HepG2 (cell line): Measurements from ENCODE around the gene FAM53B. TPM values are rescaled to one million over a fixed set of nuclear protein-coding genes. Genes with fewer than 3 reads are reported as not detected.

Source experiments
- ATAC-seq: fragments of 200-7000 bp; cut with Tn5 transposase; 3 replicates; pipeline ENCODE4 v1.9.1; 2020; ENCODE audit warnings: mild to moderate bottlenecking, moderate library complexity
- BruUV-seq: library from RNA; stranded (reverse); fragments of 400-500 nt; replicated peaks from 2 replicates; lab custom pipeline; 2021; lab: Mats Ljungman, UMichigan
- CTCF ChIA-PET: fragments of 300-600 bp; formaldehyde crosslinking; extraction: SDS; loops from one replicate; lab custom pipeline; 2021; ENCODE audit warnings: low total read pairs, inconsistent platforms, low intra/inter-chr PET ratio; lab: Yijun Ruan, JAX
- POLR2A ChIA-PET: fragments of 350-600 bp; sonication (Branson Sonifier 250); formaldehyde crosslinking; loops from one replicate; lab custom pipeline; 2020; ENCODE audit warnings: antibody characterized with exemption, inconsistent platforms; lab: Yijun Ruan, JAX
- DNase-seq: peaks from one replicate; pipeline ENCODE4 v3.0.0-alpha.2; 2015; ENCODE audit warnings: low spot score
- FAIRE-seq: peaks from 3 replicates; lab custom pipeline; 2011; peaks lifted over from hg19 to GRCh38; lab: Jason Lieb, UNC
- H2AFZ ChIP-seq: one replicate; pipeline ENCODE4 v1.6.1; 2011; ENCODE audit warnings: low read length, inconsistent platforms
- H3K27ac ChIP-seq: fragments of 300-600 bp; 3 replicates; pipeline ENCODE4 v1.8.0; 2011; ENCODE audit warnings: mixed run types, mild to moderate bottlenecking, mixed read lengths, low read length, inconsistent platforms; ENCODE audit not compliant: insufficient read depth; ENCODE audit errors: extremely low read length
- H3K27me3 ChIP-seq, 2 experiments: fragments of 200-600 bp in 1 of 2; 2 replicates in 1 of 2; 3 replicates in 1 of 2; pipeline versions ENCODE4 v1.6.0 to v1.8.0; 2011; ENCODE audit warnings: low read length in 2 of 2, mild to moderate bottlenecking in 2 of 2, moderate library complexity in 2 of 2, inconsistent platforms in 1 of 2; ENCODE audit not compliant: insufficient read depth in 2 of 2, control insufficient read depth in 1 of 2
- H3K36me3 ChIP-seq, 2 experiments: fragments of 200-600 bp in 1 of 2; replicated peaks in 1 of 2; 2 replicates in 1 of 2; 3 replicates in 1 of 2; pipeline versions ENCODE4 v1.5.1 to v1.8.0; 2011; ENCODE audit warnings: low read length in 2 of 2, inconsistent platforms in 1 of 2; ENCODE audit not compliant: insufficient read depth in 2 of 2, control insufficient read depth in 1 of 2
- H3K4me1 ChIP-seq: 2 replicates; pipeline ENCODE4 v1.5.1; 2012; ENCODE audit warnings: low read length, inconsistent platforms; ENCODE audit not compliant: insufficient read depth
- H3K4me2 ChIP-seq: 2 replicates; pipeline ENCODE4 v1.6.0; 2011; ENCODE audit warnings: low read depth, low read length, inconsistent platforms
- H3K4me3 ChIP-seq, 3 experiments: fragments of 200-600 bp in 1 of 3; sonication (generic), shearing (Covaris generic) in 1 of 3; replicated peaks in 1 of 3; 2 replicates each; pipeline ENCODE4 v1.5.1; 2011 to 2016; ENCODE audit warnings: low read length in 3 of 3, inconsistent platforms in 2 of 3, low read depth in 2 of 3, mild to moderate bottlenecking in 2 of 3, control low read depth in 1 of 3, mixed read lengths in 1 of 3; ENCODE audit not compliant: insufficient read depth in 1 of 3
- H3K79me2 ChIP-seq: one replicate; pipeline ENCODE4 v1.6.1; 2011; ENCODE audit warnings: low read length, inconsistent platforms; ENCODE audit not compliant: insufficient read depth
- H3K9ac ChIP-seq: 2 replicates; pipeline ENCODE4 v1.6.0; 2011; ENCODE audit warnings: mild to moderate bottlenecking, low read depth, low read length, inconsistent platforms; ENCODE audit not compliant: insufficient read depth
- H3K9me3 ChIP-seq: 2 replicates; pipeline ENCODE4 v1.5.1; 2012; ENCODE audit warnings: mild to moderate bottlenecking, low read length
- H4K20me1 ChIP-seq: 2 replicates; pipeline ENCODE4 v1.6.0; 2011; ENCODE audit warnings: inconsistent platforms, mild to moderate bottlenecking, low read length, moderate library complexity; ENCODE audit not compliant: insufficient read depth
- CBX5 ChIP-seq: sonication (generic); formaldehyde crosslinking; IDR thresholded peaks from 2 replicates; pipeline ENCODE4 v1.4.0; 2020; ENCODE audit warnings: missing genetic modification reagents, borderline replicate concordance
- FOXC1 ChIP-seq: sonication (generic); formaldehyde crosslinking; IDR thresholded peaks from 2 replicates; pipeline ENCODE4 v1.8.0; 2022; ENCODE audit warnings: mild to moderate bottlenecking, missing genetic modification reagents, borderline replicate concordance
- GATA4 ChIP-seq: sonication (generic); IDR thresholded peaks from 2 replicates; pipeline ENCODE4 v1.6.1; 2016; ENCODE audit warnings: antibody characterized with exemption, low read depth, borderline replicate concordance
- MEIS2 ChIP-seq: sonication (generic); formaldehyde crosslinking; IDR thresholded peaks from 2 replicates; pipeline ENCODE4 v1.9.0; 2021; ENCODE audit warnings: mild to moderate bottlenecking, missing genetic modification reagents
- MIER3 ChIP-seq: IDR thresholded peaks from 2 replicates; pipeline ENCODE4 v1.6.1; 2016; ENCODE audit warnings: missing compliant biosample characterization, borderline replicate concordance
- MXD4 ChIP-seq: IDR thresholded peaks from 2 replicates; pipeline ENCODE4 v1.6.1; 2016; ENCODE audit warnings: mild to moderate bottlenecking, missing biosample characterization, missing genetic modification reagents
- MYC ChIP-seq: sonication (generic); formaldehyde crosslinking; IDR thresholded peaks from 2 replicates; pipeline ENCODE4 v1.9.0; 2021; ENCODE audit warnings: missing genetic modification reagents, borderline replicate concordance
- PAX8 ChIP-seq: sonication (generic); formaldehyde crosslinking; IDR thresholded peaks from 2 replicates; pipeline ENCODE4 v1.8.0; 2022; ENCODE audit warnings: mild to moderate bottlenecking, missing genetic modification reagents, borderline replicate concordance
- REL ChIP-seq: sonication (generic); formaldehyde crosslinking; conservative IDR thresholded peaks from 2 replicates; pipeline ENCODE4 v1.8.0; 2022; ENCODE audit warnings: mild to moderate bottlenecking, missing genetic modification reagents, moderate library complexity
- ZBTB3 ChIP-seq: sonication (generic); formaldehyde crosslinking; IDR thresholded peaks from 2 replicates; pipeline ENCODE4 v1.4.0; 2020; ENCODE audit warnings: low read depth, mild to moderate bottlenecking, moderate library complexity, missing genetic modification reagents, borderline replicate concordance
- ZFP36L2 ChIP-seq: sonication (generic); formaldehyde crosslinking; IDR thresholded peaks from 2 replicates; pipeline ENCODE4 v1.4.0; 2020; ENCODE audit warnings: missing genetic modification reagents
- ZNF124 ChIP-seq: sonication (generic); formaldehyde crosslinking; IDR thresholded peaks from 2 replicates; pipeline ENCODE4 v1.4.0; 2020; ENCODE audit warnings: missing genetic modification reagents
- ZNF230 ChIP-seq: sonication (generic); formaldehyde crosslinking; IDR thresholded peaks from 2 replicates; pipeline ENCODE4 v1.4.0; 2020; ENCODE audit warnings: mild to moderate bottlenecking, missing genetic modification reagents
- ZNF256 ChIP-seq: sonication (generic); formaldehyde crosslinking; conservative IDR thresholded peaks from 2 replicates; pipeline ENCODE4 v1.4.0; 2020; ENCODE audit warnings: missing genetic modification reagents
- ZNF879 ChIP-seq: sonication (generic); formaldehyde crosslinking; IDR thresholded peaks from 2 replicates; pipeline ENCODE4 v1.8.1; 2023; ENCODE audit warnings: missing genetic modification reagents
- ZSCAN20 ChIP-seq: sonication (generic); formaldehyde crosslinking; IDR thresholded peaks from 2 replicates; pipeline ENCODE4 v1.4.0; 2020; ENCODE audit warnings: missing genetic modification reagents, mild to moderate bottlenecking, borderline replicate concordance
- WGBS: methylation state at CpG from one replicate; pipeline ENCODE4 v1.1.6; 2017; ENCODE audit warnings: low lambda C conversion rate; 5-methylcytosine and 5-hydroxymethylcytosine counted together
- in situ Hi-C: cut with HindIII; loops from 2 replicates; pipeline ENCODE4 v1.10.0; 2017; ENCODE audit warnings: low pct_unique_long_range_greater_than_20kb; ENCODE audit not compliant: extremely low pct_ligation_motif_present
- intact Hi-C: fragments of 100-400 bp; cut with micrococcal nuclease; formaldehyde crosslinking; loops from one replicate; pipeline ENCODE4 v1.10.0; 2022; ENCODE audit not compliant: unreplicated experiment
- polyA plus RNA-seq, 8 experiments: library from polyadenylated mRNA; depleted of rRNA in 3 of 8; stranded (reverse) in 7 of 8; unstranded in 1 of 8; fragments of >200 nt; fragmentation: Illumina TruSeq in 4 of 8; extraction: Trizol in 4 of 8; gene quantifications; 2 replicates each; pipeline versions ENCODE4 v1.2.1 to v1.2.3, GENCODE V29; 2011 to 2016; ENCODE audit warnings: low read depth in 4 of 8, missing spikeins in 1 of 8, mixed read lengths in 1 of 8; ENCODE audit not compliant: insufficient read depth in 1 of 8
- total RNA-seq, 5 experiments: library from RNA; depleted of rRNA; stranded (reverse); fragments of >200 nt; fragmentation: Illumina TruSeq; extraction: Trizol; gene quantifications; 2 replicates each; pipeline ENCODE4 v1.2.3, GENCODE V29; 2016; ENCODE audit warnings: low read depth in 1 of 5
- TF ChIP-seq, protein P1 (sequence below): sonication (generic); formaldehyde crosslinking; IDR thresholded peaks from 2 replicates; pipeline ENCODE4 v1.4.0; 2020; ENCODE audit warnings: missing genetic modification reagents
- TF ChIP-seq, protein P2 (sequence below): sonication (generic); formaldehyde crosslinking; conservative IDR thresholded peaks from 2 replicates; pipeline ENCODE4 v1.4.0; 2020; ENCODE audit warnings: missing genetic modification reagents
- TF ChIP-seq, protein P3 (sequence below): sonication (generic); formaldehyde crosslinking; IDR thresholded peaks from 2 replicates; pipeline ENCODE4 v1.9.0; 2021; ENCODE audit warnings: missing genetic modification reagents, borderline replicate concordance

Gene FAM53B
- total and polyA plus RNA-seq, 2 of the 13 experiments (the other 11 are each of a cell fraction or from before 2014, with no cell fraction given), result 6.4 to 19.3 TPM

GRCh38 chr10:124717041-124717757, 27.0 kb downstream of the FAM53B start (continued):
- no peak for TF ChIP-seq ZNF256 (CRISPR knock-in tag)

DNA sequence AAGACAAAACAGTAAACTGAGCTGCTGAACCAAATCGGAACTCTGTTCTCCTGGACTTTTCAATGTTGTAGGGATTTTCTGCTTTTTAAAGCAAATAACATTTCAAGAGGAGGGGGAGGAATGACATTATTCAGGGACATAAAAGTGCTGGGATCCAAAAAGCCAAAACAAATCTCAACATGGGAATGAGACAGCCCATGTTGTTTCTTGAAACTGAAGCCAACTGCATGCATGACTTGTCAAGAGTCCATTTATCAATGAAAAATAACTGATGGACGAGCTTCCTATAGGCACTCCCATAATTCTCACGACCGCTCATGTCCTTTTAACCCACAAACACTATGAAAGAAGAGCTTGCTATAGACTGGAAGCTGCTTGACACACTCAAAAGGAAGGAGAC, 27.8 kb downstream of the FAM53B start:
- Histone ChIP-seq H3K4me1 (peaks cover 71% of the 10 kb centered on the region), H3K27me3 (no peaks in the 10 kb centered on the region), H3K79me2 (peaks cover 30% of the 10 kb centered on the region), H3K36me3 (no peaks in the 10 kb centered on the region), H3K4me3 (no peak overlapping the region), H4K20me1 (no peaks in the 10 kb centered on the region), H2AFZ (no peak overlapping the region), H3K4me2 (no peak overlapping the region), H3K27ac (no peak overlapping the region), H3K9me3 (no peaks in the 10 kb centered on the region), H3K9ac (no peak overlapping the region)
- 93% methylated on average over 4 of the region's 4 CpGs for WGBS
- no peak for ATAC-seq
- TF ChIP-seq ZNF124 (CRISPR knock-in tag) (no peak), GATA4 (no peak), ZNF879 (CRISPR knock-in tag) (no peak), CBX5 (no peak), FOXC1 (CRISPR knock-in tag) (no peak), MXD4 (no peak), MYC (CRISPR knock-in tag) (no peak), PAX8 (CRISPR knock-in tag) (no peak), ZFP36L2 (CRISPR knock-in tag) (no peak), MIER3 (CRISPR knock-in tag) (no peak), REL (CRISPR knock-in tag) (no peak), ZBTB3 (CRISPR knock-in tag) (no peak), MEIS2 (CRISPR knock-in tag) (no peak), ZSCAN20 (CRISPR knock-in tag) (no peak), ZNF230 (CRISPR knock-in tag) (no peak)
- TF ChIP-seq, protein P1, sequence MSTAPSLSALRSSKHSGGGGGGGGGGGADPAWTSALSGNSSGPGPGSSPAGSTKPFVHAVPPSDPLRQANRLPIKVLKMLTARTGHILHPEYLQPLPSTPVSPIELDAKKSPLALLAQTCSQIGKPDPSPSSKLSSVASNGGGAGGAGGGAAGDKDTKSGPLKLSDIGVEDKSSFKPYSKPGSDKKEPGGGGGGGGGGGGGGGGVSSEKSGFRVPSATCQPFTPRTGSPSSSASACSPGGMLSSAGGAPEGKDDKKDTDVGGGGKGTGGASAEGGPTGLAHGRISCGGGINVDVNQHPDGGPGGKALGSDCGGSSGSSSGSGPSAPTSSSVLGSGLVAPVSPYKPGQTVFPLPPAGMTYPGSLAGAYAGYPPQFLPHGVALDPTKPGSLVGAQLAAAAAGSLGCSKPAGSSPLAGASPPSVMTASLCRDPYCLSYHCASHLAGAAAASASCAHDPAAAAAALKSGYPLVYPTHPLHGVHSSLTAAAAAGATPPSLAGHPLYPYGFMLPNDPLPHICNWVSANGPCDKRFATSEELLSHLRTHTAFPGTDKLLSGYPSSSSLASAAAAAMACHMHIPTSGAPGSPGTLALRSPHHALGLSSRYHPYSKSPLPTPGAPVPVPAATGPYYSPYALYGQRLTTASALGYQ (CRISPR knock-in tag), result no peak
- TF ChIP-seq, protein P2, sequence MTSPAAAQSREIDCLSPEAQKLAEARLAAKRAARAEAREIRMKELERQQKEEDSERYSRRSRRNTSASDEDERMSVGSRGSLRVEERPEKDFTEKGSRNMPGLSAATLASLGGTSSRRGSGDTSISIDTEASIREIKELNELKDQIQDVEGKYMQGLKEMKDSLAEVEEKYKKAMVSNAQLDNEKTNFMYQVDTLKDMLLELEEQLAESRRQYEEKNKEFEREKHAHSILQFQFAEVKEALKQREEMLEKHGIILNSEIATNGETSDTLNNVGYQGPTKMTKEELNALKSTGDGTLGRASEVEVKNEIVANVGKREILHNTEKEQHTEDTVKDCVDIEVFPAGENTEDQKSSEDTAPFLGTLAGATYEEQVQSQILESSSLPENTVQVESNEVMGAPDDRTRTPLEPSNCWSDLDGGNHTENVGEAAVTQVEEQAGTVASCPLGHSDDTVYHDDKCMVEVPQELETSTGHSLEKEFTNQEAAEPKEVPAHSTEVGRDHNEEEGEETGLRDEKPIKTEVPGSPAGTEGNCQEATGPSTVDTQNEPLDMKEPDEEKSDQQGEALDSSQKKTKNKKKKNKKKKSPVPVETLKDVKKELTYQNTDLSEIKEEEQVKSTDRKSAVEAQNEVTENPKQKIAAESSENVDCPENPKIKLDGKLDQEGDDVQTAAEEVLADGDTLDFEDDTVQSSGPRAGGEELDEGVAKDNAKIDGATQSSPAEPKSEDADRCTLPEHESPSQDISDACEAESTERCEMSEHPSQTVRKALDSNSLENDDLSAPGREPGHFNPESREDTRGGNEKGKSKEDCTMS (CRISPR knock-in tag), result no peak
- TF ChIP-seq, protein P3, sequence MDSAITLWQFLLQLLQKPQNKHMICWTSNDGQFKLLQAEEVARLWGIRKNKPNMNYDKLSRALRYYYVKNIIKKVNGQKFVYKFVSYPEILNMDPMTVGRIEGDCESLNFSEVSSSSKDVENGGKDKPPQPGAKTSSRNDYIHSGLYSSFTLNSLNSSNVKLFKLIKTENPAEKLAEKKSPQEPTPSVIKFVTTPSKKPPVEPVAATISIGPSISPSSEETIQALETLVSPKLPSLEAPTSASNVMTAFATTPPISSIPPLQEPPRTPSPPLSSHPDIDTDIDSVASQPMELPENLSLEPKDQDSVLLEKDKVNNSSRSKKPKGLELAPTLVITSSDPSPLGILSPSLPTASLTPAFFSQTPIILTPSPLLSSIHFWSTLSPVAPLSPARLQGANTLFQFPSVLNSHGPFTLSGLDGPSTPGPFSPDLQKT (CRISPR knock-in tag), result no peak
- FAIRE-seq, result no peak
- no peak for DNase-seq
- POLR2A ChIA-PET, result interaction anchor here (1.4 kb wide), 1 partner anchor 8 kb away, joined by 3 read pairs; no protein-coding TSS in a partner anchor
- in situ Hi-C loops (no loop called here), intact Hi-C loops (no loop called here)
- CTCF ChIA-PET, result no interaction called here
- BruUV-seq, result no TSS peak
